A549 treated with ZK216348 at 1 μM for 4 hours (cell line): ENCODE measurements around the gene CYP46A1. TPM values are rescaled to one million over a fixed set of nuclear protein-coding genes. Genes with fewer than 3 reads are reported as not detected.

Source experiments
- total RNA-seq: library from RNA; stranded (reverse); fragments of 200-300 nt; extraction: Qiagen RNA extraction; gene quantifications from 5 replicates; pipeline ENCODE4 v1.2.3, GENCODE V29; 2022; ENCODE audit warnings: low read depth

CYP46A1 gene
- 0.05 to 0.29 TPM (median 0.13 TPM) in 4 of 5 replicates, not detected in the other for total RNA-seq

GRCh38 chr14:99683619-99684409, at the start of gene CYP46A1:
TSS of gene CYP46A1 (plus strand) at chr14:99684298. CDS start at chr14:99684418, 120 bp downstream.

DNA sequence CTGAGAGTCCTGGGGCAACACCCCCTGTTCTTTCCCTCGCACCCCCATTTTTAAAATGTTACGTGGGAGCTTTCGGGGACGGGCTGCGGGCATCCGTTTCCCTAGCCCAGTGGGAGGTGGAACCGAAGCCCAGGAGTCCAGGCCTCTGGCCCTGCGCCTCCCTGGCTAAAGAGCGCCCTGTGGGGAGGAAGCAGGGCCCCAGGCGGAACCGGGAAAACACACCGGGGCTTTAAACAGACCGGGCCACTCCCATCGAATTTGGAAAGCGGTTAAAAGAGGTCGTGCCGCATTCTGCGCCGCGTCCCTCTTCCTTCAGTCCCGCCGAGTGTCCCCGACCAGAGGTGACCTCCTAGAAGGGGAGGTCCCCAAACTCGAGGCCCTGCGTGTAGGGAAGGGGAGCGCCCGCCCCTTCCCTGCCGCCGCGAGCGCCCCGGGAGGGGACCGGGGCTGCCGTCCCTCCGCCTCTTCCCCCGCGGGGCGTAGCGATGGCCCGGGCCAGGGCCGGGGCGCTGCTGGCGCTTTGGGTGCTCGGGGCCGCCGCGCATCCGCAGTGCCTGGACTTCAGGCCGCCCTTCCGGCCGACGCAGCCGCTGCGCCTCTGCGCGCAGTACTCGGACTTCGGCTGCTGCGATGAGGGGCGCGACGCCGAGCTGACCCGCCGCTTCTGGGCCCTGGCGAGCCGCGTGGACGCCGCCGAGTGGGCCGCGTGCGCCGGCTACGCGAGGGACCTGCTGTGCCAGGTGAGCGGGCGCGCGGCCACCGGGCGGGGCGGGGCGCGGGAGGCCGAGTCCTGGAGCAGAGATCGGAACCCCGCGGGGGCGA, 39.2 kb upstream of the CYP46A1 start, which contains the start of gene HHIPL1:
HHIPL1 (plus strand) TSS at position 407 of the 822 bp plus-strand sequence; CDS start at position 486, 79 bp downstream.

Other genes starting within 250 kb of the CYP46A1 start
- 44.7 to 58.2 TPM (median 46.3 TPM) in 5 replicates for gene SETD3, start 203.4 kb upstream of the CYP46A1 start, total RNA-seq
- 44.0 to 64.5 TPM (median 49.3 TPM) in 5 replicates for gene CCNK, start 202.9 kb upstream of the CYP46A1 start, total RNA-seq
- gene CCDC85C, start 80.1 kb upstream of the CYP46A1 start, total RNA-seq: 22.6 to 38.6 TPM (median 37.1 TPM) in 5 replicates
- gene HHIPL1, start 39.2 kb upstream of the CYP46A1 start, total RNA-seq: 0.08 to 0.24 TPM (median 0.18 TPM) in 5 replicates
- gene EML1, start 109.1 kb downstream of the CYP46A1 start, total RNA-seq: 33.3 to 45.4 TPM (median 38.2 TPM) in 5 replicates